SK-N-MC (cell line): ENCODE results near the gene NEXN.

ENCODE experiments used
- DNase-seq: peaks from one replicate; pipeline ENCODE4 v3.0.0-alpha.2; 2011; ENCODE audit warnings: low read depth, low spot score
- H3K27ac ChIP-seq: fragments of 200-600 bp; sonication (generic); 2 replicates; pipeline ENCODE4 v1.5.1; 2016; ENCODE audit warnings: mixed run types
- H3K36me3 ChIP-seq: fragments of 200-600 bp; sonication (generic); 2 replicates; pipeline ENCODE4 v1.6.1; 2017; ENCODE audit warnings: antibody characterized with exemption, low read length, mixed read lengths; ENCODE audit not compliant: insufficient read depth
- H3K4me3 ChIP-seq: fragments of 200-600 bp; sonication (generic); 2 replicates; pipeline ENCODE4 v1.5.1; 2016
- H3K9ac ChIP-seq: fragments of 200-600 bp; sonication (generic); 2 replicates; pipeline ENCODE4 v1.8.0; 2017; ENCODE audit warnings: mixed run types, mixed read lengths; ENCODE audit not compliant: insufficient read length
- H3K9me3 ChIP-seq: fragments of 200-600 bp; sonication (generic); 2 replicates; pipeline ENCODE4 v1.6.1; 2017; ENCODE audit warnings: low read depth, mild to moderate bottlenecking, antibody characterized with exemption, low read length, moderate library complexity, mixed read lengths
- EZH2 ChIP-seq: fragments of 200-600 bp; sonication (generic); IDR thresholded peaks from one replicate; pipeline ENCODE4 v1.6.1; 2017; ENCODE audit warnings: antibody characterized with exemption
- FOXP2 ChIP-seq: optimal IDR thresholded peaks from 2 replicates; pipeline ENCODE3; 2011; ENCODE audit warnings: mild to moderate bottlenecking, moderate library complexity; ENCODE audit not compliant: insufficient read depth; ENCODE audit errors: extremely low read length, control extremely low read depth
- POLR2AphosphoS5 ChIP-seq: IDR thresholded peaks from 2 replicates; pipeline ENCODE4 v1.6.1; 2012; ENCODE audit warnings: mild to moderate bottlenecking, low read depth, low read length, borderline replicate concordance

Gene NEXN

GRCh38 chr1:77990629-77991204 is 102.3 kb downstream of the NEXN start:
- Histone ChIP-seq H3K9ac (no peak overlapping the region), H3K4me3 (no peak overlapping the region), H3K9me3 (no peaks in the 10 kb centered on the region), H3K36me3 (peaks cover 27% of the 10 kb centered on the region), H3K27ac (no peak overlapping the region)
- DNase-seq = no peak
- TF ChIP-seq FOXP2 (no peak), EZH2 (no peak), POLR2AphosphoS5 (no peak)

GRCh38 chr1:77991638-77992037 is 103.2 kb downstream of the NEXN start:
- Histone ChIP-seq H3K9ac (no peak overlapping the region), H3K27ac (no peak overlapping the region)
- no peak for DNase-seq

More at GRCh38 chr1:77991638-77992037, 103.2 kb downstream of the NEXN start:
- Histone ChIP-seq H3K4me3 (no peak overlapping the region), H3K36me3 (peaks cover 30% of the 10 kb centered on the region), H3K9me3 (no peaks in the 10 kb centered on the region)
- TF ChIP-seq EZH2 (no peak), FOXP2 (no peak), POLR2AphosphoS5 (no peak)
